GM19467 (cell line): ENCODE data around the gene TRPM5.

Experiments used
- ATAC-seq: cut with Tn5 transposase; IDR thresholded peaks from one replicate; pipeline ENCODE4 v1.9.1; 2021; ENCODE audit warnings: mild to moderate bottlenecking, moderate library complexity; ENCODE audit not compliant: unreplicated experiment

Gene TRPM5

DNA sequence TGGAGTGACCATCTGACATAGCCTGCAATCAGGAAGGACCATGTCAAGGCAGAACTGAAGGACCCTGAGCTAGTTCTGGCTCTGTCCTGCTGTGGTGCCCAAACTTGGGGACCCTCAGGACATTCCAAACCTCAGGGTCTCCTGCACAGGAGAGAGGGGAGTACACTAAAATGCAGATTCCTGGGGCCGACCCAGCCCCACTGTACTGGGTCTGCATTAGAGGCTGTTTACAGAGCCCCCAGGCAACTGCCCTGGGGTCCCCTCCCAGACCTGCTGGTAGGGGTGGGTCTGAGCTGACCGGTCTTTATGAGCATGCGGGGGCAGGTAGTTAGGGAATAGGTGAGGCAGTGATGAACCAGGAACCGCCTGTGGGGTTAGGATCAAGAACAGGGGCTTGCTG lies 6.8 kb downstream of the TRPM5 start:
- no peak for ATAC-seq

DNA sequence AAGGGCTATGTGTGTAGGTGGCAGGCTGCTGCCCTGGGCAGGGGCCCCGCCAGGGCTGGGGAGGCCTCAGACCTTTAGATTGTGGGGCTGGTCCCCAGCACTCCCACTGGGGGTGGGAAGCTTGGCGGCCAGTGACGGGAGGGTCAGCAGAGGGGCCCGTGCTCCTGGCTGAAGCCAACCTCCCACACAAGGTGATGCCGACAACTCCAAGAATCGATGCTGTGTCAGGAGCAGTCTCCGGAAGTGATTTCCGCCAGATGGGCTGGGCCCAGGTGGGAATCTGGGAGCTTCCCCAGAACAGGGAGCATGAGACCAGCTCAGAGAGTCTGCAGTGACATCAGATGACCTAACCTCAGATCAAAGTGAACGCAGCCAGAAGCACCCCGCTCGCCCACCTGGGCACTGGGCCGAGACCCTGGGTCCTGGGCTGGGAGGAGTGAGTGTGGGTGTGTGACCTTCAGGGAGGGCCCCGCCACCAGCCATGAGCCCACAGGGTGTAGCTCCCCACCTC lies 7.7 kb downstream of the TRPM5 start:
- no peak for ATAC-seq

DNA sequence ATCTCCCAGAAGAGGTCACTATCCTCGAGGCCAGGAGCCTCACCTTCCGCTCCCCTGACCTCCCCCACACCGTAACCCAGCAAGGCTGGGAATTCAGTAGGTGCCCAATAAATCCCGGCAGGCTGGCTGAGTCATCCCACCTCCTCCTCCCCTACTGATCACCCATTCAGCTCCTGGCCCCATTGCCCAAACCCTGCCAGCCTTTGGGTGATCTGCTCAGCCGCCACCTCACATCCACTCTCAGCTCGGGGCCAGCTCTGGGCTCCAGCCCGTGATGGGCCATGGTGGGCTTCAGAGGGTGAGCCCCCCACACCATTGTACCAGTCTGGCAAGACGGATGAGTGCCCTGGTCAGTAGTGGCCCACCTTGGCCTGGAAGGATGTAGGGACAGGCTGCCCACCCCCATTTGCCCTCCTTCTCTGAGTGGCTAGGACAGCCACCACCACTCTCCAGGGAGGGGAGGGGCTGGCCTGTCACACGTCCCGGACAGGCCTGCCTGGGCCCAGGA lies 8.2 kb downstream of the TRPM5 start:
- no peak for ATAC-seq

DNA sequence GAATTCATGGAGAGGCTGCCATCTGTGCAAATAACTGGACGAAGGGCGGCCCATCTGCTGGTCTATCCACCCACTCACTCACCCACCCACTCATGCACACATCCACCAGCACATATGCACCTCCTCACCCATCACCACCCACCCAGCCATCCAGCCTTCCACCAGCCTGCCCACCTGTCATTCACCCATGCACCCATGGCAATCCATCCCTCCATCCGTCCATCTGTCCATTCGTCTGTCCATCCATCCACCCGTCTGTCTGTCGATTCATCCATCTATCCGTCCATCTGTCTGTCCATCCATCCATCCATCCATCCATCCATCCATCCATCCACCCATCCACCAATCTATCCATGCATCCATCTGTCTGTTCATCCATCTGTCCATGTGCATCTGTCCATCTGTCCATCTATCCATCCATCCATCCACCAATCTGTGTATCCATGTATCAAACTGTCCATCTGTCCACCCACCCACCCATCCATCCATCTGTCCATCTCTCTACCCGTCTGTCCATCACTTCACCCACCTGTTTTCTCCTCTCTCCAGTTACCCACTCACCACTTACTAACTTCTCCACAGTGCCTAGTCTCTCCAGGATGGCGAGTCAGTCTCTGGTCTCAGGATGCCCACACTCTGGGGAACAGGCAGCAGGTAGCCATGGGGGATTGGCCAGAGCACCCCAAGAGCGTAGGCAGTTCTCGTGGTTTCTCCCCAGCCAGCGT lies 8.9 kb downstream of the TRPM5 start:
- ATAC-seq: no peak

DNA sequence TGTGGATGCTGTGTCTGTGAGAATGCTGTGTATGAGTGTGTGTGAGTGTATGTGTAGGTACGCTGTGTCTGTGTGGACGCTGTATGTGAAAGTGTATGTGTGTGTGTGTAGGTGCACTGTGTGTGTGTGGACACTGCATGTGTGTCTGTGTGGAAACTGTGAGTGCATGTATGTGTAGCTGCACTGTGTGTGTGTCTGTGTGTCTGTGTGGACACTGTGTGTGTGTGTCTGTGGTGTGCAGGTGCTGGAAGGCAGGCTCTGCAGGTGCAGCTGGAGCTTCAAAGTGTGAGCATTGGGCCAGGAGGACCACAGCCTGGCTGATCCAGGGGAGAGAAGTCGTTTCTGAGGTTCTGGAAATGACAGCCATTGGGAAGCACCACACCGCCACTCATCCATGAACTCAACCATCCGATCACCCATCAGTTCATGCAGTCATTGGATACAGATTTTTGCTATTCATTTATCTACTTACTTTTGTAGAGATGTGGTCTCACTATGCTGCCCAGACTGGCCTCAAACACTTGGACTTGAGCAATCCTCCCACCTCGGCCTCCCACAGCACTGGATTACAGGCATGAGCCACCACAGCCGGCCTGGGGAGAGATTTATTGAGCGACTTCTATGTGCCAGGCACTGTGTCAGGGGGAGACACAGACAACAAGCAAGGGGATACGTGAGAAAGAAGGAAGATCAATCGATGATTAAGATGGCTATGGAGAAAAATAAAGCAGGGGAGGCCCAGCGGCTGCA lies 9.6 kb downstream of the TRPM5 start:
- no peak for ATAC-seq

DNA sequence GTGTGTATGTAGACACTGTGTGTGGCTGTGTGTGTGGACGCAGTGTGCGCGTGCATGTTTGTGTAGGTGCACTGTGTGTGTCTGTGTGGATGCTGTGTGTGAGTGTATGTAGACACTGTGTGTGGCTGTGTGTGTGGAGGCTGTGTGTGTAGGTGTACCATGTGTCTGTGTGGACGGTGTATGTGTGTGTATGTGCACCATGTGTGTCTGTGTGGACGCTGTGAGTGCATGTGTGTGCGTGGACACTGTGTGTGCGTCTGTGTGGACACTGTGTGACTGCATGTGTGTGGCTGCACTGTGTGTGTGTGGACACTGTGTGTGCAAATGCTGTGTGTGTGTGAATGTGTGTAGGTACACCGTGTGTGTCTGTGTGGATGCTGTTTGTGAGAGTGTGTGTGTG lies 10.3 kb downstream of the TRPM5 start:
- ATAC-seq: no peak

DNA sequence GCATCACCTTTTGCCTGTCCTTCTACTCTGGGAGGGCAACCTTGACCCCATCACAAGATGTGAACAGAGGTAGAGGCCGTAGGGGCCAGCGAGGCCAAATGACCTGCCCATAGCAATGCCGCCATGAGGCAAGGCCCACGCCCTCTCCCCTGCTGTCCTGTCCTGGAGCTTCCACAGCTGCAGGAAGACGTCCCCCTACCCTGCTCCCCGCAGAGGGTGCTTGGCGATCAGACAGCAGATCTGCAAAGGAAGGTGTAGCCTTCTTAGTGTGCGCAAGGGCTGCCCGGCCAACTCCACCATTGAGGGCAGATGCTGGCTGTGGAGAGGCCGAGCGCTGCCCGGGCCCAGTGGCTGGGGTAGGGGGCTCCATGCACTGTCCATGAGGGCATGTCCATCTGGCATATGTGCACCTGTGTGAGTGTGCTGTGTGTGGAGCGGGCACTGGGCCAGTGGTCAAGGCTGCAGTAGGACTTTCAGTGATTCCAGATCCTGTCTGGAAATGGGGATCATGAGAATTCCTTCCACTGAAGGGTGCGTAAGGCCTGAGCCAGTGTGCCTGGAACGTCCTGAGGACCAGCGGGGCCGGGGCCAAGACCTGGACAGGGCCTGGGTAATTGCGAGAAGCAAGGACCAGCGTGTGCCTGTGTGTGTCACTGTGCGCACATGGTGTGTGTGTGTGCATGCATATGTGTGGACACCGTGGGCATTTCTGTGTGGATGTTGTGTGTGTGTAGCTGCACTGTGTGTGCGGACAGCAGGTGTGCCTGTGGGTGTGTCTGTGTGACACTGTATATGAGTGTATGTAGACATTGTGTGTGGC lies 11.0 kb downstream of the TRPM5 start:
- no peak for ATAC-seq

DNA sequence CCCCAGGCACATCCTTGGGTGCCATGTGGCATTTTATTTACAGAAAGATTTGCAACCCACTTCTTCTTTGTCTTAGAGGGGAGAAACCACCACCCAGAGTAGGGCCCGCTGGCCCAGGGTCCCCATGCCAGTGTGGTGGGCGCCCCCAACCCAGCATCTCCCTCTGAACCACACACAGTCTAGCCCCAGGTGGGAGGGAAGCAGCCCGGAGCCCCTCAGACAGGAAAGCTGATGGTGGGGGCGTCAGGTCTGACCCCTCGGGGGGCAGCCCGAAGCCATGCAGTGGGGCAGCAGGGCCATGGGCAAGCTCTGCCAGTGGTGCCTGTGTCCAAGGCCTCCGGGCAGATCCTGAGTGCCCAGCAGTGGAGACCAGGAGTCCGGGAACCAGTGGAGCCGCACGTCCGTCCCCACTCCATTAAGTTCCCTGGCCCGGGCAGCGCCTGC lies 11.7 kb downstream of the TRPM5 start:
- ATAC-seq: no peak

DNA sequence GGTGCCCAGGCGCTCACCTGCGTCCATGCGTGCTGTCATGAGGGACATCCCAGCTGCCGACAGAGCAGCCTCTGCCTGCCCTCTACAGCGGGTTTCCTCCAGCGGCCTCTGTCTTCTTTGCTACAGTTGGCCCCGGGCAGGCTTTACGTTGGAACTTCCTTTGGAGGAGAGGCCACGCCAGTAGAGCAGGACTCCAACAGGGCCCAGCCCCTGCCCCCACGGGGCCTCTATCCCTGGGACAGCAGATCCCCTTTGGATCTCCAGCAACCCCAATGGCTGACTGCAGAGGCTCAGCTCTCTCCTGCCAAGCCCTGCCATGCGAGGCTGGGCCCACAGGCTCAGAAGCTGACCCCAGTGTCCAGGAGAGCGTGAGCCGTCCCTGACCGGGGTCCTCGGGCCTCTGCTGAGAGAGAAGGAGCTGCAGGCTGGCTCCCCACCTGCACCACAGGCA lies 12.1 kb downstream of the TRPM5 start:
- ATAC-seq: no peak

DNA sequence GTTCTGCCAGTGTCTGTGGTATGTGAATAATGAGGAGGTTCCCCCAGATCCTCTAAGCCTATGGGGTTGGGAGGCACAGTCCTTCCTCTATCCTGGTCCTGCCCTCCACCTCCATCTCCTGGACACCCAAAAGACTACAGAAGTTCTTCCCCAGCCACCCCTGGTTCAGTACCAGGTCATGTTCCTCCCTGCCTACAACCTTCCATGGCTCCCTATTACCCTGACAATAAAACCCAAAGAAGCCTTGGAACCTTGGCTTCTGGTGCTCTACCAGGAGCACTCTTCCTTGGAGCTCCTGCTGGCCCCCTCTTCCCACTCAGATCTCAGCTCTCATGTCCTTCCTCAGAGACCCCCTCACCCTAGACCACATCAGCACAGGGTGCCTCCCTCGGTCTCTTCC lies 12.9 kb downstream of the TRPM5 start:
- no peak for ATAC-seq

DNA sequence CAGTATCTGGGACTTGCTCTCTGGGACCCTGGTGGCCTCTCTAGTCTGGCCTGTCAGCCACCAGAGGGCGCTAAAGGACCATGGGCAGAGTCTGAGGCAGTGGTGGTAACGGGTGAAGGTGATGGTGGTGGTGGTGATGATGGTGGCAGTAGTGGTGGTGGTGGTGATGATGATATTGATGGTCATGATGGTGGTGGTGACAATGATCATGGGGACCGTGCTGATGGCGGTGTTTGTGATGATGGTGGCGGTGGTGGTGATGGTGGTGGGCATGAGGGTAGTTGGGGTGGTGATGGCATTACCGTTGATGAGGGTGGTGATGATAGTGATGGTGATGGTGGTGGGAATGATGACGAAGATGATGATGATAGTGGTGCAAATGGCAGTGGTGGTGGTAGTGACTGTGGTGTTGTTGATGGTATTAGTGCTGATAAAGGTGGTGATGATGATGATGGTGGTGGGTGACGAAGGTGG lies 16.0 kb downstream of the TRPM5 start:
- no peak for ATAC-seq

DNA sequence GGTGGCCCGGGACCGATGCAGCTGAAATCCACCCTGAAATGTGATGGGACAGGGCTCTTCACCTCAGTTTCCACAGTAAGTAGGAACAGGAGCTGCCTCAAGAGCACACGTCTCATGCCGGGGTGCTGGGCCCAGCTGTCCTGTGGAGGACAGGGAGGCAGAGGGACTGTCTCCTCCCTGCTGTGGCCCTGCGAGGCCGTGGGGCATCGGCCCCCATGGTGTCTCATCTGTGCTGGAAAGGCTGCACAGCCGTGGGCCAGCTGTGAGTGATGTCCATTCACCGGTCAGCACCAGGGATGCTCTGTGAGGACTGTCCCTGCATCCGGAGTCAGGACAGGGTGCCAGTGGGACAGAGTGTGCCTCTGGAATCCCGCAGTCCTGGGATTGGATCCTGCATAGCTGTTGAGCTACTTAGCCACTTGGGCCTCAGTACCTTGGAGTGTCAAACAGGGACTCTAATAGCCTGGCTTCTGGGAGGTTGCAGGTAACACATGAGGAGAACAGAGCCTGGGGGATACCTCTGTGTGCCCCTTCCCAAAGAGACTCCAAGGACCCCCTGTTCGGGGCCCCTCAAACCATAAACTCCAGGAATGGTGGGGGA lies 16.5 kb downstream of the TRPM5 start:
- ATAC-seq: no peak

DNA sequence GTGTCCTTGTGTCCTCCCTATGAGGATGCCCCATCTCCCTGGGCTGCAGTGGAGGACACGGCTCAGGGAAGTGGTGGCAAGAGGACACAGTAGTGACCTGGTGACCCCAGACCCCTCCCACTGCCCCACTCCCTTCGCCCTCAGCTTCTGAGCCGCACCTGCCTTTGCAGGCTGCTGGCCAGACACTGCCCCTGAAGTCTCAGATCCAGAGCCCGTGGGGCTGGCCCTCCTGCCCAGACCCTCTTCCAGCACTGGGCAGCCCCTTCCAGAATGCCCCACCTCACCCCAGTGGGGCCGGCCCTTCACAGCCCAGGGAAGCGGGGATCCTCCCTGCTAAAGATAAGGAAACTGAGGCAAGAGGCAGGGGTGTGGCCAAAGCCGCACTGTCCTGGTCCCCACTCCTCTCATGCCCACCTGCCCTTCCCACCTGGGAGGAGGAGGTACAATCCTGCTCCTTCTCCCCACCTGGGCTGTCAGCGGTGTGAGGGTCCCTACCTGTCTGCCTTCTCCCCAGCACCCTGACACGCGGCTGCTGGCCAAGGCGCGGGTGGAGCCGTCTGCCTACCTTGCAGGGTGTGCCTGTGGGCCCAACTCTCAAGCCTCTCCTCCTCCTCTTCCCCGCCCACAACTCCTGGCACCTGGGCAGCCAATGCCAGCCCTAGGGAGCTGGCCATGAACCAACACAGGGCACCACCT lies 17.3 kb downstream of the TRPM5 start:
- no peak for ATAC-seq

DNA sequence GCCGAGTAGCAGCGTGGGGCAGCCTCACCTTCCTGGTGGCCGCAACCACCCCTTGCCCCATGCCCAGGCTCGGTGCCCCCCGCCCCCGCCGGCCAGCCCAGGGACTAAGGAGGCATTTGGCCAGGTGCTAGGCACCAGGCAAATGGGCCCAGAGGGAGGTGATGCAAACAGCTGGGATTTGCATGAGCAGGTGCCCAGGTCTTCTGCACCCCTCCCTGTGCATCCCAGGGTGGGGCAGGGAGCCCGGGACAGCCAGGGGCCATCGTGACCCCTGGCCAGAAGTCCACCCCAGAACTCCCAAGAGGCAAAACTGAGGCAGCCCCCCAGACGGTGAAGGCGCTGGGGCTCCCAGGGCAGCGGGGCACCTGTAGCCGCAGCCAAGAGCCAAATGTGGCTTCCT lies 18.1 kb downstream of the TRPM5 start:
- no peak for ATAC-seq

DNA sequence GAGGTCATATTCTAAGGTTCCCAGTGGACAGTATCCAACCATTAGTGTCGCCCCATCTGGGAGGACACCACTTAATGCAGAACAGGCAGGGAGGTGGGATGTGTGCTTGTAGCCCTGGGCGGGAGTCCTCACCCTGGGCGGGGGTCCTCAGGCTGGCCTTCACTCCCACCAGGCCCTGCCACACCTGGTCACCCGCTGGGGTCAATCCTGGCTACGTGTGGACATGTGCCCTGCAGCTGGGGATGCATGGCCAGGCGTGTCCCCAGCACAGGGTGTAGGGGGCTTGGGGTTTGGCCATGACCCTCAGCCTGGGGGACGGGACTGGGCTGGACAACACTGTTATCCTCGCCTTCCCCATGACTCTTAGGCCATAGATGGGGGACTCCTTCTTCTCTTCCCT lies 18.8 kb downstream of the TRPM5 start:
- ATAC-seq: no peak

DNA sequence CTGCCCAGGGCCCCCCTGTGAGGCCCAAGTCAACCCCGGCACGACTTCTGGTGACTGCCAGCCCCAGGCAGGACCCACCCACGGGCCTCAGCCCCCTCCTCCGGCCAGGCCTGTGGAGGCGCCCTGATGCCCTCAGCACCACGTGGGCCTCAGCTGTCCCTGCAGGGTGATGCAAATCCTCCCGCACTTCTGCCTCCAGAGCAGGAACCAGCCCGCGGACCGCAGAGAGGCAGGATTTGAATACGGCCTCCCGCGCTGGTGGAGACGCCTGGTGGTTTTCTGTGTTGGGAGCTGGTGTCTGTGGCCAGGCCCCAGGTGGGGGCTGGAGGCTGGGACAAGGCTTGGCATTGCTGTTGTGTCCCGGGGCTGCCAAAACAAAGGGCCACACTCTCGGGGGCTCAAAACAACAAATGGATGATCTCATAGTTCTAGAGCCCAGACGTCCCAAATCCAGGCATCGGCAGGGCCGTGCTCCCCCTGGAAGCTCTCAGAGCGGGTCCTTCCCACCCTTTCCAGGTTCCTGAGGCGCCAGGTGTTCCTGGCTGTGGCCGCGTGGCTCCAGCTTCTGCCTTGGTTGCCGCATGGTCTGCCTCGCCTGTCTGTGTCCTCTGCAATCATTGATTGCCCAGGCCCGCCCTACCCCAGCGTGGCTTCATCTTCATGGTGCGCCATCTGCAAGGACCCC lies 19.4 kb downstream of the TRPM5 start:
- no peak for ATAC-seq

DNA sequence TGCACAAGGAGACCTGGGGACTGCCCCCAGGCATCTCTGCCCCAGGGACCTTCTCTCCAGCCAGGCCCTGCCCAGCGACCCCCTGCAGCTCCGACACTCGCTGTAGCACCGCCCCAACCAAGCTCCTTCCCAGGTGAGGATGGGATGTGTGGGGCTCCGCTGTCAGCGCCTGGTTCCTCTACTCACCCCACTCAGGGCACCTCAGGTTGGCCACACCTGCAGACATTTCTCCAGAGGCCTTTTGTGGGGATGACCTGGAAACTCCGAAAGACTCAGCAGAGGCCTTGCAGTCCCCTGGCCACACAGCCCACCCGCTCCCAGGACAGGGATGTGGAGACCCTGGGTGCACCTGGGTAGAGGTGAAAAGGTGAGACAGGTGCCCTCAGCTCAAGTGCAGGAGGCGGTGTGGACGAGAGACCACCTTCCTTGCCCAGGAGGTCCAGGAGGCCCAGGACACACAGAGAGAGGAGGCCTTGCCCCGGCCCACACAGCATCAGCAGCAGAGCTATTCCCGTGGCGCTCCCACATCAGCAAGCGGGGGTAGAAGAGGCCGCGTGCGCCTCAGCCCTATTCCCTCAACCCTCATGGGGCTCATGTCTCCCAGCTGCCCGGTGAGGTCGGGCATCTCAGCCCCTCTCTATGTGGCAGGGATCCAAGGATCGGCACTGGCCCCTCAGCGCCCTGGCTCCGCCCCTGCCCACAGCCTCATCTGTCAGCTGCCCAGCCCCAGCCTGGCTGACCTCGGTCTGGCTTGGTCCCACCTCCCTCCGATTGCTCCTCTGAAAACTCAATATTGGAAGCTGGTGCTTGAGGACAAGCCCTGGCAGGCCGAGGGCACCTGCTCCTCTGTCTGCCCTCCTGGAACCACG lies 20.9 kb downstream of the TRPM5 start:
- ATAC-seq: no peak

DNA sequence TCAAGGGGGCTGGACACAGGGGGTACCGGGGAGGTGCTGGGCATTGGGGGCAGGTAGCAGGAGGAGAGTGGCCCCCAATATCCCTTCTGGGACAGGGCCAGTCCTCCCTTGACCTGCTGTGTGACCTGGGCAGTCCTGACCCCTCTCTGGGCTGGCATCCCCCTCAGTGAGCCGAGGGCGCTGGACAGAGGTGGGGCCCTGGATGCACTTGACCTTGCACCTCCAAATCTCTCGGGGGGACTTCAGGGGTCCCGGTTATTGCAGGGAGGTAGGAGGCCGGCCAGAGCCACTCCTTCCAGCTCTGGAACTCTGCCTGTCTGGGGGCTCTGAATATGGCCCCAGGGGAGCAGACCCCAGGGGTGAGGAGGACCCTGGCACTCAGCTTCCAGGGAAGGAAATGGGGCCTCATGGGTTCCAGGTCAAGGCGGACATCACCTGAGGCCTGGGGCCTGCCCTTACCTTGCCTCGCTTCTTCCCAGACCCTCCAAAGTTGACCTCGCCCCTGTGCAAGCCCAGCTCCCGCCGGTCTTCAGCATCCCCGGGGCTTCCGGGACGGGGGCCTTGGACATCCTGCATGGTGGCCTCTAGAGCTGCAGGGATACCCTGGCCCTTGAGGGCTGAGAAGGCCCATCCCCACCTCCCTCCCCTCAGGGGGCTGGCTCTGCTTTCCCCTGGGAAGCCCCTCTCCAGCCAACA lies 21.7 kb downstream of the TRPM5 start:
- no peak for ATAC-seq
